Muscle of arm (tissue), 12 donors: Measurements from ENCODE around the gene RAB24. TPM values are rescaled to one million over a fixed set of nuclear protein-coding genes. Genes with fewer than 3 reads are reported as not detected.
"Not testable (repeated sequence)": the region's sequence is repeated elsewhere in the genome, so short reads cannot be mapped to it uniquely, and the experiment has no call there.

Source experiments
- DNase-seq: peaks from one replicate; pipeline ENCODE4 v3.0.0-alpha.2; 2013
- polyA plus RNA-seq, 12 donors: library from polyadenylated mRNA; unstranded; fragments of 120-200 nt; gene quantifications; one replicate each; pipeline ENCODE4 v1.2.1, GENCODE V29; 2013; ENCODE audit not compliant: insufficient read length in 12 of 12

The RAB24 gene
- polyA plus RNA-seq, 12 donors, result 10.1 to 21.6 (median 19.8) TPM; not detected in 1

GRCh38 chr5:177297922-177298321 is 5.6 kb downstream of the RAB24 start:
- DNase-seq, result no peak

- no peak for DNase-seq
These were observed 6.9 kb downstream of the RAB24 start for GRCh38 chr5:177296581-177296980.

- no peak for DNase-seq
These were observed 7.6 kb downstream of the RAB24 start for GRCh38 chr5:177295924-177296323.

- DNase-seq, result no peak
These were observed 8.9 kb downstream of the RAB24 start for GRCh38 chr5:177294632-177295031.

GRCh38 chr5:177293819-177294581 is 9.5 kb downstream of the RAB24 start:
- no peak for DNase-seq

- DNase-seq, result no peak
These were observed 11.8 kb downstream of the RAB24 start for GRCh38 chr5:177291735-177292134.

GRCh38 chr5:177290816-177291596 is 12.5 kb downstream of the RAB24 start:
- DNase-seq, result no peak

GRCh38 chr5:177288191-177288590 is 15.3 kb downstream of the RAB24 start:
- DNase-seq, result no peak

GRCh38 chr5:177276886-177277285 is 26.6 kb downstream of the RAB24 start:
- no peak for DNase-seq

- DNase-seq, result no peak
These were observed 27.6 kb downstream of the RAB24 start for GRCh38 chr5:177275883-177276282.

GRCh38 chr5:177271113-177271512 is 32.4 kb downstream of the RAB24 start:
- DNase-seq, result no peak

- no peak for DNase-seq
These were observed 32.9 kb downstream of the RAB24 start for GRCh38 chr5:177270653-177271052.

GRCh38 chr5:177269976-177270375 is 33.5 kb downstream of the RAB24 start:
- DNase-seq, result no peak

- no peak for DNase-seq
These were observed 34.2 kb downstream of the RAB24 start for GRCh38 chr5:177269232-177269895.

GRCh38 chr5:177265395-177265794 is 38.1 kb downstream of the RAB24 start:
- no peak for DNase-seq

GRCh38 chr5:177264178-177264577 is 39.3 kb downstream of the RAB24 start:
- DNase-seq, result no peak

GRCh38 chr5:177261510-177261909 is 42.0 kb downstream of the RAB24 start:
- no peak for DNase-seq

GRCh38 chr5:177260961-177261360 is 42.6 kb downstream of the RAB24 start:
- DNase-seq, result no peak

- DNase-seq, result not testable (repeated sequence)
These were observed 44.8 kb downstream of the RAB24 start for GRCh38 chr5:177258711-177259110.

GRCh38 chr5:177256296-177256695 is 47.2 kb downstream of the RAB24 start:
- DNase-seq, result no peak

- no peak for DNase-seq
These were observed 50.3 kb downstream of the RAB24 start for GRCh38 chr5:177253252-177253651.
